Activated CD4-positive, alpha-beta memory T cell treated with anti-CD3 and anti-CD28 coated beads, Interleukin-2, amount 10 ng/mL, durations not matched to agents 7 days and 5 days (primary cell): ENCODE data around the gene GRIK4. TPM values are rescaled to one million over a fixed set of nuclear protein-coding genes. Genes with fewer than 3 reads are reported as not detected.
A peak's percentile ranks its signal among the peaks of the same experiment; 100 is the strongest.

Experiments used
- CTCF ChIA-PET: fragments of 350-600 bp; sonication (Branson Sonifier 250); formaldehyde crosslinking; loops from one replicate; lab custom pipeline; 2021; ENCODE audit warnings: antibody characterized with exemption, inconsistent platforms; lab: Charles Lee
- POLR2A ChIA-PET: fragments of 350-600 bp; sonication (Branson Sonifier 250); formaldehyde crosslinking; loops from one replicate; lab custom pipeline; 2021; ENCODE audit warnings: antibody characterized with exemption; lab: Charles Lee
- DNase-seq: peaks from one replicate; pipeline ENCODE4 v3.0.0-alpha.2; 2020
- H3K27ac Mint-ChIP-seq: one replicate; pipeline ENCODE4 v1.8.0; 2021; ENCODE audit warnings: mild to moderate bottlenecking, mixed read lengths
- H3K27me3 Mint-ChIP-seq: one replicate; pipeline ENCODE4 v1.8.0; 2021; ENCODE audit warnings: mixed read lengths
- H3K36me3 Mint-ChIP-seq: one replicate; pipeline ENCODE4 v1.8.0; 2021; ENCODE audit warnings: low read depth, mixed read lengths
- H3K4me1 Mint-ChIP-seq: one replicate; pipeline ENCODE4 v1.8.0; 2021; ENCODE audit warnings: mixed read lengths
- H3K4me3 Mint-ChIP-seq: one replicate; pipeline ENCODE4 v1.8.0; 2021; ENCODE audit warnings: mild to moderate bottlenecking, mixed read lengths
- H3K9me3 Mint-ChIP-seq: one replicate; pipeline ENCODE4 v1.8.0; 2021; ENCODE audit warnings: mixed read lengths
- total RNA-seq, 2 experiments: library from RNA; stranded (reverse); gene quantifications; one replicate each; pipeline ENCODE4 v1.2.3, GENCODE V29; 2021

Gene GRIK4
- total RNA-seq, 2 experiments from 2014 or later = not detected

DNA sequence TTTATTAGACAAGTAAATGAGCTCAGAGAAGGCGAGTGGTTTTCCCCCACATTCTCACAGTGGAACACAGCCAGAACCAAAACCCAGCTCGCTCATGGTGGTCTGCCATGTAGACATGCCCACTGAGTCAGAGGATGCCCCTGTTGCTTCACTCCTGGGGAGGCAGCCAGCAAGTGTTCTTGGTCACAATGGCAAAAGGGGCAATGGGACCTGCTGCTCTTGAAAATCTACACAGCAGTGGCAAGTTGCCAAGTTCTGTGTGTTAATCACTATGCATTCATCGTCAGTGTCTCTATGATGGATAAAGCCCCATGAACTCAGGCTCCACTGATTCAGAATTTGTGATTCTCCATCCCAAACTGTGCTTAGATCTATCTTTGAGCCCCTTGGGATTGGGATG, 447.6 kb downstream of the GRIK4 start:
- Mint-ChIP-seq H3K36me3 (no peaks in the 10 kb centered on the region), H3K4me1 (peaks cover 12% of the 10 kb centered on the region), H3K27ac (no peak overlapping the region), H3K9me3 (no peaks in the 10 kb centered on the region), H3K27me3 (peaks cover 2% of the 10 kb centered on the region), H3K4me3 (no peak overlapping the region)
- no peak for DNase-seq
- POLR2A ChIA-PET = no interaction called here
- CTCF ChIA-PET = no interaction called here

DNA sequence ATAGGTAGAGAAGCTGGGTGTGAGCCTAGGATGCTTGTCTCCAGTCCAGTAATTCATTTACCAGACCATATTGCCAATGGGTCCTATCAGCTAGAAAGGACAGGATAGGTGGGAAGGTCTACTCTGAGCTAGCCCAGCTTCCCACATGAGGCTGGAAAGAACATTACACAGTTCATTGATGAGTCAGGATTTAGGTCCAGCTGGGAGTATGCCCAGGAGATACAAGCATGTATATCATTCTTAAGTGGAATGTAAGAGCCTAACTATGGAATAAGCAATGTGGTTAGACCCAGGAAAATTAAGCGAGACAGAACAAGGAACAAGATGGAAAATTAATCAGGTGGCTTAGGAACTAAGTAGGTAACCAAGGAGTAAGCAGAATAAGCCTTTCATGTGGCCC, 453.3 kb downstream of the GRIK4 start:
- H3K36me3 Mint-ChIP-seq = no peaks in the 10 kb centered on the region
- POLR2A ChIA-PET = no interaction called here
- no peaks in the 10 kb centered on the region for H3K4me1 Mint-ChIP-seq
- no peak overlapping the region for H3K27ac Mint-ChIP-seq
- H3K27me3 Mint-ChIP-seq = peaks cover 4% of the 10 kb centered on the region
- H3K9me3 Mint-ChIP-seq = no peaks in the 10 kb centered on the region
- CTCF ChIA-PET = no interaction called here
- no peak for DNase-seq
- H3K4me3 Mint-ChIP-seq = no peak overlapping the region

DNA sequence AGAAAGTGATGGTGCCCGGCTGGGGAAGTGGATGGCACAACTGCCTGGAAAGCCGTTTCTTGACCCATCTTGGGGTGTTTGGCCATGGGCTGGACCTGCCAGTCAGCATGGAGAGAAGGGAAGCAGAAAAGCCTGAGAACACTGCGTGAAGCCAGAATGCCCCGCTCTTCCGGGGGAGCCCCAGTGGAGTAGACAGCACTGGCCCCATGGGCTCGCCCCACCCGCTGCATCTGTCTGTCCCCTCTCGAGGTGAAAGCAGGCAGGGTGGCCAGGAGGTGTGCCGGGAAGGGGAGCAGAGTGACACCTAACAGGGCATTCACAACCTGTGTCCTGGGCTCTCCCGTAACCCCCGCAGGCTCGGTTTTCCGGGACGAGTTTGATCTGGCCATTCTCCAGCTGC, 455.3 kb downstream of the GRIK4 start:
- CTCF ChIA-PET = no interaction called here

DNA sequence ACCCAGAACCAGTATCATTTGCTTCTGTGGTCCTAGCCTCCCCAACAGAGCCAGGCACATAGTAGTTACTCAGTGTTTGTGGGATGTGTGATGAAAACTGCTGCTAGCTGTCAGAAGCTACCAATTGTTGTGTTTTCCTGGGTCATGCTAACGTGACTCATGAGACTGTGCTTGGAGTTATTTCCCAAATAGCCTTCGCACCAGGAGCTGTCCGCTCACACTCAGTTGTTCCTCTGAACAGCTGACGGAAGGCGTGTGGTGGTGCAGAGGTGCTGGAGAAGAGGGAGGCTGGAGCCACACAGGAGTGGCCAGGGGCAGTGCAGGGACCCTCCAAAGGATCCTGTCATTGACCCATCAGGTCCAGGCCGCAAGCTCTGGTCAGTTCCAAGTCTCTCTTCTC, 458.4 kb downstream of the GRIK4 start:
- Mint-ChIP-seq H3K4me3 (no peak overlapping the region), H3K27ac (no peak overlapping the region), H3K36me3 (no peaks in the 10 kb centered on the region), H3K4me1 (no peaks in the 10 kb centered on the region), H3K27me3 (peaks cover 21% of the 10 kb centered on the region), H3K9me3 (no peaks in the 10 kb centered on the region)
- POLR2A ChIA-PET = no interaction called here
- no peak for DNase-seq
- CTCF ChIA-PET = no interaction called here

More for the DNA sequence above, 455.3 kb downstream of the GRIK4 start:
- Mint-ChIP-seq H3K9me3 (no peaks in the 10 kb centered on the region), H3K27ac (no peak overlapping the region), H3K27me3 (peaks cover 11% of the 10 kb centered on the region), H3K4me1 (no peaks in the 10 kb centered on the region), H3K36me3 (no peaks in the 10 kb centered on the region), H3K4me3 (no peak overlapping the region)
- no peak for DNase-seq
- POLR2A ChIA-PET = no interaction called here

DNA sequence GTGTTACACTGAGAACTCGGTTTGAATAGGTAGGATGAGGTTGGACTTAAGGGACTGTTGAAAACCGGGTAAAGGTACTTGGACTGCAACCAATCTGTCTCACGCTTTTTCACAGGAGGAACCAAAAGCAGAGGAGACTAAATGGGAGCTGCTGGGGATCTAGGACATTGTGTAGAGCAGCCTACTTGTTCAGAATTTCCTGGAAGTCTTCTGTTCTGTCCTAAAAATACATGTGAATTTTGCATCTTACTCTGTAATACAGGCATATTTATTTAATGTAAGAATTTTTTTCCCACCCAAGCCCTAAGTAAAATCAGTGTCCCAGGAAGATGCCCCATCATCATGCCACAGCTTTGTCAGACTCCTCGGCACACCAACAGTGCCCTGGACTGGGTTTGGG, 460.3 kb downstream of the GRIK4 start:
- CTCF ChIA-PET = no interaction called here

DNA sequence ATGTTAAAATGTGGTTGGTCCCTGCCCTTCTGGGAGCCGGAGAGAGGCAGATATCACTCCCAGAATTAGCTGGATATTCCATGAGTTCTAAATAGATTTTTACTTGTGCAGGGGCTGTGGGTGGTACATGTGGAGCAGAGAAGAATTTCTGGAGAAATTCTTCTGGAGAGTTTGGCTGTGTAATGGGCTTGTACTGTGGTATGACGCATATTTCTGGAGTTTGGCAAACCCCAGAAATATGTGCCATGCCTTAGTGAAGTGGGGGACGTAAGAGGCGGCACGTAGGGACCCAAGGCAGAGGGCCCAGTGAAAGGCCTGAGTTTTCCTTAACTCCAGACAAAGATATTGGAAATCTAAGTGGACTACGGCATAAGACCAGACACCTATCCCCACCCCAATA, 461.1 kb downstream of the GRIK4 start:
- no peak for DNase-seq
- POLR2A ChIA-PET = no interaction called here
- H3K9me3 Mint-ChIP-seq = no peaks in the 10 kb centered on the region
- CTCF ChIA-PET = no interaction called here
- no peak overlapping the region for H3K27ac Mint-ChIP-seq
- no peaks in the 10 kb centered on the region for H3K36me3 Mint-ChIP-seq
- no peaks in the 10 kb centered on the region for H3K4me1 Mint-ChIP-seq
- H3K27me3 Mint-ChIP-seq = peaks cover 26% of the 10 kb centered on the region
- H3K4me3 Mint-ChIP-seq = no peak overlapping the region

More for the DNA sequence above, 460.3 kb downstream of the GRIK4 start:
- Mint-ChIP-seq H3K9me3 (no peaks in the 10 kb centered on the region), H3K36me3 (no peaks in the 10 kb centered on the region), H3K27ac (no peak overlapping the region), H3K4me3 (no peak overlapping the region), H3K27me3 (peaks cover 24% of the 10 kb centered on the region), H3K4me1 (no peaks in the 10 kb centered on the region)
- no peak for DNase-seq
- POLR2A ChIA-PET = no interaction called here

DNA sequence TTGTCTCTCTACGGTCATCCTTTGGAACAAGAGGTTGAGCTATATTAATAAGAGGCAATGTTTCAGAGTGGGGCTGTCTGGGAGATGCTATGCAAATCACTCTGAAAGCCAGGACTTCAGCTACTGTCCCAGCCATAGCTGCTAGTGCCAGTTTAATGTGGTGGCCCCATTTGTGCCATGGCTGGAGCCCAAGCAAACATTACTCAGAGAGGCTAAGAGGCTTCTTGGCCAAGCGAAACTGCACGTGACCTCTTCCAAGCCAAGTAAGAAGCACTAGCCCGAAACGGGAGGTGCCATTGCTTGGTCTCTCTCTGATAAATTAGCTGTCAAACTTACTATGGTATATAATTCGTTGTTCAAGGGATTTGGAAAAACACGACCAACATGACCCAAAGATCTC, 462.0 kb downstream of the GRIK4 start:
- no peak overlapping the region for H3K27ac Mint-ChIP-seq
- H3K4me1 Mint-ChIP-seq = no peaks in the 10 kb centered on the region
- no peak for DNase-seq
- peaks cover 30% of the 10 kb centered on the region for H3K27me3 Mint-ChIP-seq
- H3K4me3 Mint-ChIP-seq = no peak overlapping the region
- H3K9me3 Mint-ChIP-seq = no peaks in the 10 kb centered on the region
- CTCF ChIA-PET = no interaction called here
- POLR2A ChIA-PET = no interaction called here
- no peaks in the 10 kb centered on the region for H3K36me3 Mint-ChIP-seq

DNA sequence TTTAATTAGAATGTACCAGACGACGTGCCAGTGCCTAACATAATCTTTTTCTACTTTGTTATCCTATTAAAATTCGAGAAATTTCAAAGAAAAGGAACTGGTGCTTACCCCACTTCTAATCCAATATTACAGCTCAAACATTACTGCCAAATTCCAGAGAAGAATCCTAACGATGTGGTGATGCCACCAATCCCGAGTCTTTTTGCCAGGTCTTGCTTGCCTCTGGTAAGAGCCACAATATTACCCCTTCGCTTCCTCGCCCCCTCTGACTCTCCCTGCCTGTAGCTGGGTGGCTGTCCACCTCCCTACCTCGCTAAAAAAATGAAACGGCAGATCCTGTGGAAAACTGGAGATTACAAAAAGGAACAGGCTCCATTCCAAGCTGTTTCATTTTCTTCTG, 462.9 kb downstream of the GRIK4 start:
- no peak overlapping the region for H3K27ac Mint-ChIP-seq
- DNase-seq = no peak
- no peaks in the 10 kb centered on the region for H3K9me3 Mint-ChIP-seq
- H3K4me1 Mint-ChIP-seq = no peaks in the 10 kb centered on the region
- ChIA-PET CTCF (no interaction called here), POLR2A (no interaction called here)
- H3K27me3 Mint-ChIP-seq = peaks cover 33% of the 10 kb centered on the region
- no peaks in the 10 kb centered on the region for H3K36me3 Mint-ChIP-seq
- H3K4me3 Mint-ChIP-seq = no peak overlapping the region

DNA sequence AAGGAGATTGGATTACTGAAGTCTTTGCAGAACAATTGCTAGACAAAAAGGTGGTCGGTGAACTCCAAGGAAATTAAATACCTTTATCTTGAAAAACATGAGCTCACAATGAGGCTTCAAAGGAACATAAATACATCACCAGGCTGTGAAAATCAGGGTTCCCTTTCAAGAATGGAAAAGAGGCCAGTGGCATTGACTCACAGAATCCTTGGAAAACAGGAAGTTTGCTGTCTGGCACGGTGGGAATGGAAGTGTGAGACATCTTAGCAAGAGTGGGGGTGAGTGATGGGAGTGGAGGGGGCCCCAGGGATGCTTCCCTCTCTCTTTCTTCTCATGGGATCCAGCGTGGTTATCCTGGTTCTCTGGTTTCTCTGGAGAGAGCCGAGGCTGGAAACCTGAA, 463.4 kb downstream of the GRIK4 start:
- H3K9me3 Mint-ChIP-seq = no peaks in the 10 kb centered on the region
- ChIA-PET CTCF (no interaction called here), POLR2A (no interaction called here)
- no peaks in the 10 kb centered on the region for H3K36me3 Mint-ChIP-seq
- DNase-seq = no peak
- no peaks in the 10 kb centered on the region for H3K4me1 Mint-ChIP-seq
- H3K4me3 Mint-ChIP-seq = no peak overlapping the region
- no peak overlapping the region for H3K27ac Mint-ChIP-seq
- peaks cover 36% of the 10 kb centered on the region for H3K27me3 Mint-ChIP-seq

DNA sequence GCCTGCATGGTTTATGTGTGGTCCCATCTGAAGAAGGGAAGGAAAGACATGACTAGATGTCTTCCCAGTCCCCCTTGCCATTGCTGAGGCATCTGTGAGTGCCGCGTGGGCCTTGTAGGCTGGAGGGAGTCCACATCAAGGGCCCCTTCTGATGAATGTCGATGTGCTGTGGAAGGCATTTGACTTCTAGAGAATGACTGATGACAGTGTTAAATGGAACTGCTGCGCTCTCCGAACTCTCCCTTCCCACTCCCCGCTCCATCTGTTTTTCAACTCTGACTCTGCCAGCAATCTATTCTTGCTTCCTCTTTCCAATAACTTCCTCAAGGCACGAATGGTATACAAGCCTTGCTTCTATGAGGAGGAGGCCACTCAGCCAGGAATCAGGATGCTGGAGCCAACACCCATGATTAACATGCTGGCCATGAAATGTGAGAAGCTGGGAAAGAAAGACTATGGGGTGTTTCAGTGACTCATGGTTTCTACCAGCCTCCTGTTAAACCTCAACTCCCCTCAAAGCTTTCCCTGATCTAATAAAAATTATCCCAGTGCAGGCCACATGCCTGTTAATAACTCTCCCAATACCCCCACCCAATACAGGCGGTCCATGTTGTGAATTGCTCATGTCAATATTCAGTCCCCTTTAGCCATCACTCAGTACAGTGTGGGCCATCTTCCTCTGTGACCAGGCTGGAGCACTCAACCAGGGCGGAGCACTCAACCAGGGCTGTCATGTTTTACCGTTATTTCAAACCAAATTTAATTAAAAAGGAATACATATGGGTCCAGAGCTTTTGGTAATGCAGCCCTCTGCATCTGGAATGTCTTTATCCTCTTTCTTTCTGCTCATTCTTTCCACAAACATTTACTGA, 466.0 kb downstream of the GRIK4 start:
- ChIA-PET CTCF (no interaction called here), POLR2A (no interaction called here)
- Mint-ChIP-seq H3K27me3 (peaks cover 32% of the 10 kb centered on the region), H3K4me3 (no peak overlapping the region), H3K9me3 (no peaks in the 10 kb centered on the region), H3K4me1 (no peaks in the 10 kb centered on the region), H3K36me3 (no peaks in the 10 kb centered on the region), H3K27ac (no peak overlapping the region)
- no peak for DNase-seq

DNA sequence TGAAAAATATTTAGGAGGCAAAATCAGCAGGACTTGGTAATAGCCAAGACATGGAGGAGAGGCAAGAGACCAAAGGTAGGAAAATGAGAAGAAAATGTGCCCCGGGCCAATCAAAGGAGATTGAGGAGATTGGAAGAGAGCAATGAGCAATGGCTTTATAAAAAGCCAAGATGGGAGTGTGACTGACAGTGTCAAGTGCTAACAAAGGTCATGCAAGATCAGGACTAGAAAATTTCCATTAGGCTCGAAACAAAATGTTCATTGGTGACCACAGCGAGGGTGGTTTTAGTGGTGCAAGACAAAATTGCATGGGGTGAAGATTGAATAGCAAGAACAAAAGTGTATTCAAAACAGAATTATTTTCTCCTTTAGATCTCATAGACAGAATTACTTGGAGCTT, 467.2 kb downstream of the GRIK4 start:
- CTCF ChIA-PET = no interaction called here

DNA sequence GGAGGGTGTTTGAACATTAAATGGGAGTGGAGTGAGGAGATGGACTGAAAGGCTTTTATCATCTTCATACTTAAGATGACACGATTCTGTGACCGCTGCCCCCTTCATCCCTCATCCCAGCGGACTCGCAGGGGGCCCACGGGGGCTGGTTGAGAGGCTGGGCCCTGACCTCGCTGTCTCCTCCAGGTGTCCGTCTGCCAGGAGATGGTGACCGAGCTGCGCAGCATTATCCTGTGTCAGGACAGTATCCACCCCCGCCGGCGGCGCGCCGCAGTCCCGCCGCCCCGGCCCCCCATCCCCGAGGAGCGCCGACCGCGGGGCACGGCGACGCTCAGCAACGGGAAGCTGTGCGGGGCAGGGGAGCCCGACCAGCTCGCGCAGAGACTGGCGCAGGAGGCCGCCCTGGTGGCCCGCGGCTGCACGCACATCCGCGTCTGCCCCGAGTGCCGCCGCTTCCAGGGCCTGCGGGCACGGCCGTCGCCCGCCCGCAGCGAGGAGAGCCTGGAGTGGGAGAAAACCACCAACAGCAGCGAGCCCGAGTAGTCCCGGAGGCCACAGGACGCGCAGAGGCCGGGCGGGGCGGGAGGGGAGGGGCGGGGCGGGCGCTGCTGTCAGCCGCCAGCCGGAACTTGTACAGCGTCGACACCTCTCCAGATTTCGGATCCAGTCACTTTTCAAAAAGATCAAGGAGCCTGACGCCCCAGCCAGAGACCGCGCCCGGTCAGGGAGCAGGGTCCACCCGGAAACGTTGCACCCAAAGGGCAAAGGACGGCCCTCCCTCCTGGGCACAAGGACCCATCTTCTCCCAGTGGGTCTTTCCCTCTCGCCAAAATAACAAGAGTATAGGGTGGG, 474.4 kb downstream of the GRIK4 start:
- H3K4me3 Mint-ChIP-seq = peak overlapping the region; percentile 25
- CTCF ChIA-PET = interaction anchor here (1.2 kb wide), 1 partner anchor 35 kb away, joined by 3 read pairs; no protein-coding TSS in a partner anchor
- peaks cover 44% of the 10 kb centered on the region for H3K27me3 Mint-ChIP-seq
- H3K4me1 Mint-ChIP-seq = peaks cover 12% of the 10 kb centered on the region
- peak; percentile 56 for DNase-seq
- POLR2A ChIA-PET = no interaction called here
- no peak overlapping the region for H3K27ac Mint-ChIP-seq
- H3K36me3 Mint-ChIP-seq = no peaks in the 10 kb centered on the region
- no peaks in the 10 kb centered on the region for H3K9me3 Mint-ChIP-seq

More for the DNA sequence above, 467.2 kb downstream of the GRIK4 start:
- DNase-seq = no peak
- no peaks in the 10 kb centered on the region for H3K4me1 Mint-ChIP-seq
- POLR2A ChIA-PET = no interaction called here
- no peaks in the 10 kb centered on the region for H3K36me3 Mint-ChIP-seq
- H3K4me3 Mint-ChIP-seq = no peak overlapping the region
- H3K9me3 Mint-ChIP-seq = no peaks in the 10 kb centered on the region
- peaks cover 37% of the 10 kb centered on the region for H3K27me3 Mint-ChIP-seq
- no peak overlapping the region for H3K27ac Mint-ChIP-seq

DNA sequence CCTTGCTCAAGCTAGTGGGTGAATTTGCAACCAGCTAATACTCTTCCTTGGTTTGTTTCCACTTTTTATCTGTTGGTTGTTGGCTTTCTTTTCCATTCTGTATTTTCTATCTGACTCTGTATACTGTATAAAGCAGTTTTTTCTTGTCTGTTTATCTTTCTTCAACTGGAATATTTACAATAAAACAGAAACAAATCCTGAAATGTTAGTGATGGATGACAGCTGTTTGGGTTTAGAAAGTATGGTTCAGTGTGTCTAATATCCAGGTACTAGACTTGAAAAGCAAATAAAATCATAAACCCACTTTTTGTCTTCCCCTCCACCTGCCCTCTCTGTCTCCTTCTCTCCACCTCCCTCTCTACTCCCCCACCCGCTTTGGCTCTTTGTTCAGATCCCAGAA, 477.1 kb downstream of the GRIK4 start:
- Mint-ChIP-seq H3K36me3 (no peaks in the 10 kb centered on the region), H3K4me1 (peaks cover 12% of the 10 kb centered on the region), H3K9me3 (no peaks in the 10 kb centered on the region), H3K4me3 (no peak overlapping the region), H3K27ac (no peak overlapping the region), H3K27me3 (peaks cover 36% of the 10 kb centered on the region)
- DNase-seq = no peak
- POLR2A ChIA-PET = no interaction called here
- CTCF ChIA-PET = no interaction called here
